ENCODE results near the gene EIF3C. TPM values are rescaled to one million over a fixed set of nuclear protein-coding genes. Genes with fewer than 3 reads are reported as not detected.
"Not testable (repeated sequence)": the region's sequence is repeated elsewhere in the genome, so short reads cannot be mapped to it uniquely, and the experiment has no call there.

Gene EIF3C
- total and polyA plus RNA-seq, 2 experiments from 2014 or later = 108 to 533 TPM

GRCh38 chr16:28751487-28751886, 40.2 kb downstream of the EIF3C start, which contains the start of gene NPIPB9:
TSS of gene NPIPB9 (plus strand) at chr16:28751787.
- H3K9ac ChIP-seq; in situ Hi-C loops (cut with MboI); DNase-seq; H3K27ac ChIP-seq; H2AFZ ChIP-seq; H3F3A ChIP-seq (ENCODE audit: insufficient read depth); H3K36me3 ChIP-seq (ENCODE audit: low read depth); H3K27me3 ChIP-seq (replicated peaks; ENCODE audit: insufficient read depth); H3K9me3 ChIP-seq (ENCODE audit: low read depth); H3K79me2 ChIP-seq (ENCODE audit: insufficient read depth); H3K4me2 ChIP-seq (ENCODE audit: unreplicated experiment); H4K20me1 ChIP-seq (ENCODE audit: insufficient read depth); H3K9me2 ChIP-seq (ENCODE audit: insufficient read depth); H3K4me1 ChIP-seq (ENCODE audit: insufficient read depth); H3K4me3 ChIP-seq: not testable (repeated sequence)
- WGBS, 2 experiments (ENCODE audit: low coverage in 1 of 2, low lambda C conversion rate in 2 of 2, missing lambda C conversion rate in 2 of 2) = no CpG with 5 or more reads among the region's 5 CpGs

GRCh38 chr16:28781697-28782096, 70.4 kb downstream of the EIF3C start:
- H3F3A ChIP-seq (ENCODE audit: insufficient read depth); DNase-seq; H2AFZ ChIP-seq; H3K9me2 ChIP-seq (ENCODE audit: insufficient read depth); H3K36me3 ChIP-seq (ENCODE audit: low read depth); in situ Hi-C loops (cut with MboI); H3K79me2 ChIP-seq (ENCODE audit: insufficient read depth); H3K4me3 ChIP-seq; H3K27me3 ChIP-seq (replicated peaks; ENCODE audit: insufficient read depth); H3K4me1 ChIP-seq (ENCODE audit: insufficient read depth); H3K27ac ChIP-seq; H3K9ac ChIP-seq; H3K4me2 ChIP-seq (ENCODE audit: unreplicated experiment); H3K9me3 ChIP-seq (ENCODE audit: low read depth); H4K20me1 ChIP-seq (ENCODE audit: insufficient read depth): not testable (repeated sequence)
- no CpG with 5 or more reads among the region's 6 CpGs for WGBS, 2 experiments (ENCODE audit: low coverage in 1 of 2, low lambda C conversion rate in 2 of 2, missing lambda C conversion rate in 2 of 2)

GRCh38 chr16:28782357-28782756, 71.1 kb downstream of the EIF3C start:
- H3K27me3 ChIP-seq (replicated peaks; ENCODE audit: insufficient read depth); H3K4me1 ChIP-seq (ENCODE audit: insufficient read depth); H3K4me2 ChIP-seq (ENCODE audit: unreplicated experiment); H3K9me2 ChIP-seq (ENCODE audit: insufficient read depth); H2AFZ ChIP-seq; DNase-seq; H3K9ac ChIP-seq; in situ Hi-C loops (cut with MboI); H3K9me3 ChIP-seq (ENCODE audit: low read depth); H3K27ac ChIP-seq; H3K79me2 ChIP-seq (ENCODE audit: insufficient read depth); H4K20me1 ChIP-seq (ENCODE audit: insufficient read depth); H3K4me3 ChIP-seq; H3K36me3 ChIP-seq (ENCODE audit: low read depth); H3F3A ChIP-seq (ENCODE audit: insufficient read depth): not testable (repeated sequence)
- WGBS, 2 experiments (ENCODE audit: low coverage in 1 of 2, low lambda C conversion rate in 2 of 2, missing lambda C conversion rate in 2 of 2) = no CpG with 5 or more reads among the region's 4 CpGs

Small RNA genes within 50 kb of the gene (microRNA-seq; reads per million reads assigned to microRNA genes)
- not detected for gene MIR6862-2 (ENCODE audit: borderline number of aligned reads)

Small RNA genes within 50 kb of the gene (small RNA-seq; reads per million reads assigned to genes)
- gene MIR6862-2 (ENCODE audit: low read depth, low replicate concordance) = not detected

Other genes starting within 250 kb of the EIF3C start
- not detected in 2 replicates for gene NPIPB7, start 239.1 kb upstream of the EIF3C start, total RNA-seq (2014; rRNA removed; shearing (Covaris generic))
- not detected in 2 replicates for gene NPIPB7, start 239.1 kb upstream of the EIF3C start, polyA plus RNA-seq (2016; fragmentation: Nextera tagmentation; extraction: Ambion mirVana)
- 10.4 and 15.8 TPM in 2 replicates for gene CLN3, start 219.4 kb upstream of the EIF3C start, total RNA-seq (2014; rRNA removed; shearing (Covaris generic))
- gene CLN3, start 219.4 kb upstream of the EIF3C start, polyA plus RNA-seq (2016; fragmentation: Nextera tagmentation; extraction: Ambion mirVana) = 21.1 and 21.3 TPM in 2 replicates
- gene APOBR, start 216.8 kb upstream of the EIF3C start, total RNA-seq (2014; rRNA removed; shearing (Covaris generic)) = not detected in 2 replicates
- gene APOBR, start 216.8 kb upstream of the EIF3C start, polyA plus RNA-seq (2016; fragmentation: Nextera tagmentation; extraction: Ambion mirVana) = not detected in 2 replicates
- not detected in 2 replicates for gene IL27, start 204.6 kb upstream of the EIF3C start, total RNA-seq (2014; rRNA removed; shearing (Covaris generic))
- not detected in 2 replicates for gene IL27, start 204.6 kb upstream of the EIF3C start, polyA plus RNA-seq (2016; fragmentation: Nextera tagmentation; extraction: Ambion mirVana)
- 22.3 and 54.8 TPM in 2 replicates for gene NUPR1, start 172.5 kb upstream of the EIF3C start, total RNA-seq (2014; rRNA removed; shearing (Covaris generic))
- 321 and 334 TPM in 2 replicates for gene NUPR1, start 172.5 kb upstream of the EIF3C start, polyA plus RNA-seq (2016; fragmentation: Nextera tagmentation; extraction: Ambion mirVana)
- 5.7 and 6.3 TPM in 2 replicates for gene SGF29, start 157.5 kb upstream of the EIF3C start, total RNA-seq (2014; rRNA removed; shearing (Covaris generic))
- gene SGF29, start 157.5 kb upstream of the EIF3C start, polyA plus RNA-seq (2016; fragmentation: Nextera tagmentation; extraction: Ambion mirVana) = 8.9 and 9.9 TPM in 2 replicates
- not detected in 2 replicates for gene SULT1A2, start 114.4 kb upstream of the EIF3C start, total RNA-seq (2014; rRNA removed; shearing (Covaris generic))
- gene SULT1A2, start 114.4 kb upstream of the EIF3C start, polyA plus RNA-seq (2016; fragmentation: Nextera tagmentation; extraction: Ambion mirVana) = not detected in 2 replicates
- gene SULT1A1, start 101.4 kb upstream of the EIF3C start, total RNA-seq (2014; rRNA removed; shearing (Covaris generic)) = not detected in 2 replicates
- gene SULT1A1, start 101.4 kb upstream of the EIF3C start, polyA plus RNA-seq (2016; fragmentation: Nextera tagmentation; extraction: Ambion mirVana) = not detected in 2 replicates
- not detected in 2 replicates for gene NPIPB8, start 73.4 kb upstream of the EIF3C start, total RNA-seq (2014; rRNA removed; shearing (Covaris generic))
- gene NPIPB8, start 73.4 kb upstream of the EIF3C start, polyA plus RNA-seq (2016; fragmentation: Nextera tagmentation; extraction: Ambion mirVana) = not detected in 2 replicates
- gene NPIPB9, start 40.3 kb downstream of the EIF3C start, total RNA-seq (2014; rRNA removed; shearing (Covaris generic)) = 0.38 TPM in 1 of 2 replicates, not detected in the other
- gene NPIPB9, start 40.3 kb downstream of the EIF3C start, polyA plus RNA-seq (2016; fragmentation: Nextera tagmentation; extraction: Ambion mirVana) = not detected in 2 replicates
- 37.2 and 43.1 TPM in 2 replicates for gene ATXN2L, start 111.5 kb downstream of the EIF3C start, total RNA-seq (2014; rRNA removed; shearing (Covaris generic))
- 50.7 and 53.1 TPM in 2 replicates for gene ATXN2L, start 111.5 kb downstream of the EIF3C start, polyA plus RNA-seq (2016; fragmentation: Nextera tagmentation; extraction: Ambion mirVana)
- gene TUFM, start 134.9 kb downstream of the EIF3C start, total RNA-seq (2014; rRNA removed; shearing (Covaris generic)) = 95.2 and 107 TPM in 2 replicates
- gene TUFM, start 134.9 kb downstream of the EIF3C start, polyA plus RNA-seq (2016; fragmentation: Nextera tagmentation; extraction: Ambion mirVana) = 141 and 148 TPM in 2 replicates
- gene SH2B1, start 152.4 kb downstream of the EIF3C start, total RNA-seq (2014; rRNA removed; shearing (Covaris generic)) = 16.8 and 21.8 TPM in 2 replicates
- gene SH2B1, start 152.4 kb downstream of the EIF3C start, polyA plus RNA-seq (2016; fragmentation: Nextera tagmentation; extraction: Ambion mirVana) = 8.4 and 8.8 TPM in 2 replicates
- gene ATP2A1, start 167.0 kb downstream of the EIF3C start, total RNA-seq (2014; rRNA removed; shearing (Covaris generic)) = 0.11 TPM in 1 of 2 replicates, not detected in the other
- 0.09 and 0.10 TPM in 2 replicates for gene ATP2A1, start 167.0 kb downstream of the EIF3C start, polyA plus RNA-seq (2016; fragmentation: Nextera tagmentation; extraction: Ambion mirVana)
- gene RABEP2, start 213.8 kb downstream of the EIF3C start, total RNA-seq (2014; rRNA removed; shearing (Covaris generic)) = 34.7 and 53.4 TPM in 2 replicates
- 14.0 and 15.4 TPM in 2 replicates for gene RABEP2, start 213.8 kb downstream of the EIF3C start, polyA plus RNA-seq (2016; fragmentation: Nextera tagmentation; extraction: Ambion mirVana)
- not detected in 2 replicates for gene CD19, start 220.5 kb downstream of the EIF3C start, total RNA-seq (2014; rRNA removed; shearing (Covaris generic))
- gene CD19, start 220.5 kb downstream of the EIF3C start, polyA plus RNA-seq (2016; fragmentation: Nextera tagmentation; extraction: Ambion mirVana) = not detected in 2 replicates
- 12.1 and 16.8 TPM in 2 replicates for gene NFATC2IP, start 239.5 kb downstream of the EIF3C start, total RNA-seq (2014; rRNA removed; shearing (Covaris generic))
- 11.4 and 15.7 TPM in 2 replicates for gene NFATC2IP, start 239.5 kb downstream of the EIF3C start, polyA plus RNA-seq (2016; fragmentation: Nextera tagmentation; extraction: Ambion mirVana)

Data from GM23248 (cell line).